Liver (tissue), 9 donors: ENCODE data around the gene TNFAIP3. TPM values are rescaled to one million over a fixed set of nuclear protein-coding genes. Genes with fewer than 3 reads are reported as not detected.

ENCODE experiments used
- DNase-seq: peaks from one replicate; pipeline ENCODE4 v3.0.0-alpha.2; 2017; ENCODE audit warnings: low spot score
- H3K27ac ChIP-seq, 2 donors: one replicate each; pipeline ENCODE4 v1.7.0; 2013; ENCODE audit warnings: inconsistent platforms in 2 of 2, low read length in 2 of 2, control low read depth in 1 of 2, low read depth in 1 of 2, mild to moderate bottlenecking in 1 of 2
- H3K27me3 ChIP-seq, 4 donors: one replicate each; pipeline versions ENCODE4 v1.6.1 to v1.7.0; 2013; ENCODE audit warnings: low read length in 3 of 4, inconsistent platforms in 1 of 4, mild to moderate bottlenecking in 1 of 4, moderate library complexity in 1 of 4; ENCODE audit not compliant: control insufficient read depth in 4 of 4, insufficient read depth in 4 of 4
- H3K36me3 ChIP-seq, 4 donors: one replicate each; pipeline versions ENCODE4 v1.6.1 to v1.7.0; 2013; ENCODE audit warnings: low read length in 3 of 4, mild to moderate bottlenecking in 3 of 4, low read depth in 1 of 4, moderate library complexity in 1 of 4; ENCODE audit not compliant: control insufficient read depth in 4 of 4, insufficient read depth in 3 of 4
- H3K4me1 ChIP-seq, 4 donors: one replicate each; pipeline versions ENCODE4 v1.6.1 to v1.7.0; 2013; ENCODE audit warnings: low read length in 3 of 4, mild to moderate bottlenecking in 3 of 4, moderate library complexity in 1 of 4; ENCODE audit not compliant: control insufficient read depth in 4 of 4, insufficient read depth in 4 of 4
- H3K4me3 ChIP-seq, 3 donors: one replicate each; pipeline versions ENCODE4 v1.6.1 to v1.7.0; 2013; ENCODE audit warnings: low read length in 3 of 3, control low read depth in 1 of 3, low read depth in 1 of 3, mild to moderate bottlenecking in 1 of 3
- H3K9ac ChIP-seq, 2 donors: one replicate each; pipeline ENCODE4 v1.7.0; 2013; ENCODE audit warnings: low read length in 2 of 2, mild to moderate bottlenecking in 2 of 2, moderate library complexity in 2 of 2, control low read depth in 1 of 2, low read depth in 1 of 2
- H3K9me3 ChIP-seq, 4 donors: one replicate each; pipeline versions ENCODE4 v1.6.1 to v1.7.0; 2013; ENCODE audit warnings: low read length in 3 of 4; ENCODE audit not compliant: control insufficient read depth in 4 of 4
- EGR1 ChIP-seq, 2 donors: IDR thresholded peaks; 2 replicates each; pipeline ENCODE4 v1.6.1; 2016 to 2018; ENCODE audit warnings: antibody characterized with exemption in 2 of 2, low read depth in 2 of 2
- FOXA1 ChIP-seq: IDR thresholded peaks from 2 replicates; pipeline ENCODE4 v1.6.1; 2016; ENCODE audit warnings: antibody characterized with exemption
- FOXA2 ChIP-seq: IDR thresholded peaks from 2 replicates; pipeline ENCODE4 v1.6.1; 2016; ENCODE audit warnings: antibody characterized with exemption
- GABPA ChIP-seq, 2 donors: IDR thresholded peaks in 1 of 2; conservative IDR thresholded peaks in 1 of 2; 2 replicates each; pipeline ENCODE4 v1.6.1; 2016; ENCODE audit warnings: antibody characterized with exemption in 2 of 2, mild to moderate bottlenecking in 1 of 2, moderate library complexity in 1 of 2
- HNF4A ChIP-seq, 2 donors: conservative IDR thresholded peaks; 2 replicates each; pipeline ENCODE4 v1.6.1; 2016; ENCODE audit warnings: antibody characterized with exemption in 2 of 2, mild to moderate bottlenecking in 2 of 2
- HNF4G ChIP-seq: IDR thresholded peaks from 2 replicates; pipeline ENCODE4 v1.6.1; 2016; ENCODE audit warnings: antibody characterized with exemption
- JUND ChIP-seq, 2 donors: IDR thresholded peaks; 2 replicates each; pipeline ENCODE4 v1.6.1; 2016; ENCODE audit warnings: antibody characterized with exemption in 2 of 2
- NR2F2 ChIP-seq: IDR thresholded peaks from 2 replicates; pipeline ENCODE4 v1.6.1; 2016; ENCODE audit warnings: antibody characterized with exemption
- RAD21 ChIP-seq, 2 donors: IDR thresholded peaks; 2 replicates each; pipeline ENCODE4 v1.6.1; 2016; ENCODE audit warnings: antibody characterized with exemption in 2 of 2, mild to moderate bottlenecking in 2 of 2
- RXRA ChIP-seq, 2 donors: IDR thresholded peaks; 2 replicates each; pipeline ENCODE4 v1.6.1; 2017 to 2018; ENCODE audit warnings: antibody characterized with exemption in 2 of 2, mild to moderate bottlenecking in 1 of 2
- SP1 ChIP-seq: IDR thresholded peaks from 2 replicates; pipeline ENCODE4 v1.6.1; 2018; ENCODE audit warnings: antibody characterized with exemption, mild to moderate bottlenecking
- TAF1 ChIP-seq: conservative IDR thresholded peaks from 2 replicates; pipeline ENCODE4 v1.6.1; 2016; ENCODE audit warnings: antibody characterized with exemption, mild to moderate bottlenecking
- YY1 ChIP-seq: IDR thresholded peaks from 2 replicates; pipeline ENCODE4 v1.6.1; 2016; ENCODE audit warnings: antibody characterized with exemption, mild to moderate bottlenecking
- WGBS: extraction: QIAGEN DNeasy Blood & Tissue Kit; methylation state at CpG from one replicate; pipeline ENCODE4 v1.1.7; 2013; 5-methylcytosine and 5-hydroxymethylcytosine counted together
- polyA plus RNA-seq, 2 donors: library from polyadenylated mRNA; stranded (reverse) in 1 of 2; unstranded in 1 of 2; fragments of 200-250 nt in 1 of 2; fragments of >200 nt in 1 of 2; fragmentation: Nextera tagmentation in 1 of 2; extraction: Ambion mirVana in 1 of 2; gene quantifications; one replicate each; pipeline versions ENCODE4 v1.2.1 to v1.2.3, GENCODE V29; 2013 to 2015
- total RNA-seq, 2 donors: library from RNA; depleted of rRNA; stranded (reverse); fragments of >200 nt; gene quantifications; one replicate each; pipeline ENCODE4 v1.2.3, GENCODE V29; 2014
- TF ChIP-seq, protein P1 (sequence below): IDR thresholded peaks from 2 replicates; pipeline ENCODE4 v1.6.1; 2016; ENCODE audit warnings: antibody characterized with exemption, mild to moderate bottlenecking
- TF ChIP-seq, protein P2 (sequence below): IDR thresholded peaks from 2 replicates; pipeline ENCODE4 v1.6.1; 2016; ENCODE audit warnings: antibody characterized with exemption
- TF ChIP-seq, protein P3 (sequence below): IDR thresholded peaks from 2 replicates; pipeline ENCODE4 v1.6.1; 2016; ENCODE audit warnings: antibody characterized with exemption
- TF ChIP-seq, protein P4 (sequence below): fragments of 150-350 bp; IDR thresholded peaks from 2 replicates; pipeline ENCODE4 v1.5.1; 2017; ENCODE audit warnings: improper control_type of control experiment, low read depth, low read length; ENCODE audit not compliant: missing input control
- TF ChIP-seq, protein P5 (sequence below): IDR thresholded peaks from 2 replicates; pipeline ENCODE4 v1.6.1; 2016; ENCODE audit warnings: antibody characterized with exemption
- donor health status: healthy.
- donor health status: healthy.
- donor health status: healthy.
- donor health status: healthy.
- donor health status: healthy.

TNFAIP3 gene
- total and polyA plus RNA-seq, 4 donors = 4.5 to 8.0 (median 6.7) TPM

DNA sequence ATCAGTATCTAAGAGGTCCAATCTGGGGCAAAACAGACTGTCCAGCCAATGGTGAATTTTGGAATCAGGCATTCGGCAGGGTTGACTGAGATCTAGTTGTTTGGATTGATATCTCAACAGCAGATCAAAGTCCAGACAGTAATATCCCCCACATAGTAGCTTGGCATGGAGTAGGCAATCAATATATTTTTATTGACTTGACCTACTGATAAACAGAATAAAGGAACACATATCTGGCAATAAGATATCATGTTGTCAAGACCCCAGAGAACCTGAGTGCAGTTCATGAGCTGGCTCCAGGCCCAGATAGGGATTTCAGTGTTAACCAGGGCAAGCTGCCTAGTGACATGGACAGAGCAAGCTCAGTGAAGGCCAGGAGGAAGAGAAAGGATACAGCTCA lies 34.4 kb downstream of the TNFAIP3 start (continued):
- TF ChIP-seq, protein P1, sequence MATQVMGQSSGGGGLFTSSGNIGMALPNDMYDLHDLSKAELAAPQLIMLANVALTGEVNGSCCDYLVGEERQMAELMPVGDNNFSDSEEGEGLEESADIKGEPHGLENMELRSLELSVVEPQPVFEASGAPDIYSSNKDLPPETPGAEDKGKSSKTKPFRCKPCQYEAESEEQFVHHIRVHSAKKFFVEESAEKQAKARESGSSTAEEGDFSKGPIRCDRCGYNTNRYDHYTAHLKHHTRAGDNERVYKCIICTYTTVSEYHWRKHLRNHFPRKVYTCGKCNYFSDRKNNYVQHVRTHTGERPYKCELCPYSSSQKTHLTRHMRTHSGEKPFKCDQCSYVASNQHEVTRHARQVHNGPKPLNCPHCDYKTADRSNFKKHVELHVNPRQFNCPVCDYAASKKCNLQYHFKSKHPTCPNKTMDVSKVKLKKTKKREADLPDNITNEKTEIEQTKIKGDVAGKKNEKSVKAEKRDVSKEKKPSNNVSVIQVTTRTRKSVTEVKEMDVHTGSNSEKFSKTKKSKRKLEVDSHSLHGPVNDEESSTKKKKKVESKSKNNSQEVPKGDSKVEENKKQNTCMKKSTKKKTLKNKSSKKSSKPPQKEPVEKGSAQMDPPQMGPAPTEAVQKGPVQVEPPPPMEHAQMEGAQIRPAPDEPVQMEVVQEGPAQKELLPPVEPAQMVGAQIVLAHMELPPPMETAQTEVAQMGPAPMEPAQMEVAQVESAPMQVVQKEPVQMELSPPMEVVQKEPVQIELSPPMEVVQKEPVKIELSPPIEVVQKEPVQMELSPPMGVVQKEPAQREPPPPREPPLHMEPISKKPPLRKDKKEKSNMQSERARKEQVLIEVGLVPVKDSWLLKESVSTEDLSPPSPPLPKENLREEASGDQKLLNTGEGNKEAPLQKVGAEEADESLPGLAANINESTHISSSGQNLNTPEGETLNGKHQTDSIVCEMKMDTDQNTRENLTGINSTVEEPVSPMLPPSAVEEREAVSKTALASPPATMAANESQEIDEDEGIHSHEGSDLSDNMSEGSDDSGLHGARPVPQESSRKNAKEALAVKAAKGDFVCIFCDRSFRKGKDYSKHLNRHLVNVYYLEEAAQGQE = peak; percentile 65
- TF ChIP-seq SP1 (peak; percentile 95), HNF4A (conservative IDR thresholded peaks at IDR 0.05) (peak; percentile 95 to 98), YY1 (peak; percentile 74), TAF1 (no peak), JUND (IDR thresholded peaks at IDR 0.05) (peak; percentile 83 to 88), NR2F2 (no peak)
- TF ChIP-seq, protein P2, sequence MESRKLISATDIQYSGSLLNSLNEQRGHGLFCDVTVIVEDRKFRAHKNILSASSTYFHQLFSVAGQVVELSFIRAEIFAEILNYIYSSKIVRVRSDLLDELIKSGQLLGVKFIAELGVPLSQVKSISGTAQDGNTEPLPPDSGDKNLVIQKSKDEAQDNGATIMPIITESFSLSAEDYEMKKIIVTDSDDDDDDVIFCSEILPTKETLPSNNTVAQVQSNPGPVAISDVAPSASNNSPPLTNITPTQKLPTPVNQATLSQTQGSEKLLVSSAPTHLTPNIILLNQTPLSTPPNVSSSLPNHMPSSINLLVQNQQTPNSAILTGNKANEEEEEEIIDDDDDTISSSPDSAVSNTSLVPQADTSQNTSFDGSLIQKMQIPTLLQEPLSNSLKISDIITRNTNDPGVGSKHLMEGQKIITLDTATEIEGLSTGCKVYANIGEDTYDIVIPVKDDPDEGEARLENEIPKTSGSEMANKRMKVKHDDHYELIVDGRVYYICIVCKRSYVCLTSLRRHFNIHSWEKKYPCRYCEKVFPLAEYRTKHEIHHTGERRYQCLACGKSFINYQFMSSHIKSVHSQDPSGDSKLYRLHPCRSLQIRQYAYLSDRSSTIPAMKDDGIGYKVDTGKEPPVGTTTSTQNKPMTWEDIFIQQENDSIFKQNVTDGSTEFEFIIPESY = peak; percentile 90
- TF ChIP-seq, protein P3, sequence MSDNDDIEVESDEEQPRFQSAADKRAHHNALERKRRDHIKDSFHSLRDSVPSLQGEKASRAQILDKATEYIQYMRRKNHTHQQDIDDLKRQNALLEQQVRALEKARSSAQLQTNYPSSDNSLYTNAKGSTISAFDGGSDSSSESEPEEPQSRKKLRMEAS = peak; percentile 83

DNA sequence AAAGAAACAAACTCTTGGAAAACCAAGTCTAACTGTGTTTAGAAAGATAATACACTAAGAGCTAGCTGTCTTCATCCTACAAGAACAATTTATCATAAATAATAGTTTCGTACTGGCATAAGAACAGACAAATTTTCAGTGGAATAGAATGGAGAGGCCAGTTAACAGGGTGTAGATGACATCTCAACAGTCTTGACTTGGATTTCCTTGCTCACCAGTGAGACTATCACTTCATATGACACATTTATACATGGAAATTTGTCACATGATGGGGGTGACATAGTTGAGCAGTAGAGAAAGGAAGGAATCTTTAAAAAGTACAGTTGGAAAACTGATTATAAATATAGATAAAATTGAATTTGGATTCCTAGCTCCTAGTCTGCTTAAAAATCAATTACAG lies 35.6 kb downstream of the TNFAIP3 start:
- no peaks in the 10 kb centered on the region for H3K27me3 ChIP-seq
- H3K36me3 ChIP-seq = no peaks in the 10 kb centered on the region
- WGBS = 98% methylated on average over 1 of the region's 1 CpG
- no peak overlapping the region for H3K9ac ChIP-seq
- no peak for DNase-seq
- no peak overlapping the region for H3K27ac ChIP-seq
- no peak for TF ChIP-seq YY1
- TF ChIP-seq FOXA2 = no peak
- no peak for TF ChIP-seq JUND (IDR thresholded peaks at IDR 0.05)
- TF ChIP-seq RAD21 (IDR thresholded peaks at IDR 0.05) = no peak
- TF ChIP-seq, protein P1 = no peak
- TF ChIP-seq, protein P3 = no peak
- TF ChIP-seq, protein P4, sequence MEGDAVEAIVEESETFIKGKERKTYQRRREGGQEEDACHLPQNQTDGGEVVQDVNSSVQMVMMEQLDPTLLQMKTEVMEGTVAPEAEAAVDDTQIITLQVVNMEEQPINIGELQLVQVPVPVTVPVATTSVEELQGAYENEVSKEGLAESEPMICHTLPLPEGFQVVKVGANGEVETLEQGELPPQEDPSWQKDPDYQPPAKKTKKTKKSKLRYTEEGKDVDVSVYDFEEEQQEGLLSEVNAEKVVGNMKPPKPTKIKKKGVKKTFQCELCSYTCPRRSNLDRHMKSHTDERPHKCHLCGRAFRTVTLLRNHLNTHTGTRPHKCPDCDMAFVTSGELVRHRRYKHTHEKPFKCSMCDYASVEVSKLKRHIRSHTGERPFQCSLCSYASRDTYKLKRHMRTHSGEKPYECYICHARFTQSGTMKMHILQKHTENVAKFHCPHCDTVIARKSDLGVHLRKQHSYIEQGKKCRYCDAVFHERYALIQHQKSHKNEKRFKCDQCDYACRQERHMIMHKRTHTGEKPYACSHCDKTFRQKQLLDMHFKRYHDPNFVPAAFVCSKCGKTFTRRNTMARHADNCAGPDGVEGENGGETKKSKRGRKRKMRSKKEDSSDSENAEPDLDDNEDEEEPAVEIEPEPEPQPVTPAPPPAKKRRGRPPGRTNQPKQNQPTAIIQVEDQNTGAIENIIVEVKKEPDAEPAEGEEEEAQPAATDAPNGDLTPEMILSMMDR = no peak
- no peak for TF ChIP-seq TAF1
- no peak for TF ChIP-seq EGR1 (IDR thresholded peaks at IDR 0.05; ENCODE audit: low read depth in 2 of 2)
- TF ChIP-seq, protein P2 = no peak
- TF ChIP-seq RXRA (IDR thresholded peaks at IDR 0.05) = no peak
- TF ChIP-seq SP1 = no peak
- no peak for TF ChIP-seq HNF4G
- no peak for TF ChIP-seq HNF4A (conservative IDR thresholded peaks at IDR 0.05)
- TF ChIP-seq FOXA1 = no peak
- TF ChIP-seq GABPA (IDR thresholded peaks at IDR 0.05 in 1 of 2, conservative IDR thresholded peaks at IDR 0.05 in 1 of 2) = no peak
- no peak for TF ChIP-seq NR2F2
- TF ChIP-seq, protein P5, sequence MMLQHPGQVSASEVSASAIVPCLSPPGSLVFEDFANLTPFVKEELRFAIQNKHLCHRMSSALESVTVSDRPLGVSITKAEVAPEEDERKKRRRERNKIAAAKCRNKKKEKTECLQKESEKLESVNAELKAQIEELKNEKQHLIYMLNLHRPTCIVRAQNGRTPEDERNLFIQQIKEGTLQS = no peak
- H3K4me3 ChIP-seq = no peak overlapping the region
- no peaks in the 10 kb centered on the region for H3K9me3 ChIP-seq
- H3K4me1 ChIP-seq = peaks cover 5 to 21% (median 12%) of the 10 kb centered on the region in 4 donors
